AG09309 (cell line): ENCODE results near the gene RNF13.

Experiments used
- DNase-seq: peaks from one replicate; pipeline ENCODE4 v3.0.0-alpha.2; 2010; ENCODE audit warnings: low read depth
- H3K4me3 ChIP-seq: 2 replicates; pipeline ENCODE4 v1.5.1; 2011; ENCODE audit warnings: mild to moderate bottlenecking, low read depth, low read length, moderate library complexity; ENCODE audit not compliant: control insufficient read depth
- TF ChIP-seq, protein P1 (sequence below): IDR thresholded peaks from 2 replicates; pipeline ENCODE4 v1.5.1; 2011; ENCODE audit warnings: mild to moderate bottlenecking, low read depth, low read length, inconsistent platforms; ENCODE audit not compliant: insufficient read depth, control insufficient read depth; ENCODE audit errors: missing control alignments

Gene RNF13

DNA sequence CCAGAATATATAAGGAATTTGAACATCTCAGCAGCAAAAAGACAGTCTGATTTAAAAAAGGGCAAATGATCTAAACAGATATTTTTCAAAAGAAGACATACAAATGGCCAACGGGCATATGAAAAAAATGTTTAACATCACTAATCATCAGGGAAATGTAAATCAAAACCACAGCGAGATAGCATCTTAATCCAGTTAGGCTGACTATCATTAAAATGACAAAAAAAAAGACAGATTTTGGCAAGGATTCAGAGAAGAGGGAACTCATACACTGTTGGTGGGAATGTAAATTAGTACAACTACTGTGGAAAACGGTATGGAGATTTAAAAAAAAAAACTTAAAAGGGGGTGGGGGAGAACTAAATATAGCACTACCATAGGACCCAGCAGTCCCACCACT is 47.9 kb downstream of the RNF13 start:
- DNase-seq: no peak
- TF ChIP-seq, protein P1, sequence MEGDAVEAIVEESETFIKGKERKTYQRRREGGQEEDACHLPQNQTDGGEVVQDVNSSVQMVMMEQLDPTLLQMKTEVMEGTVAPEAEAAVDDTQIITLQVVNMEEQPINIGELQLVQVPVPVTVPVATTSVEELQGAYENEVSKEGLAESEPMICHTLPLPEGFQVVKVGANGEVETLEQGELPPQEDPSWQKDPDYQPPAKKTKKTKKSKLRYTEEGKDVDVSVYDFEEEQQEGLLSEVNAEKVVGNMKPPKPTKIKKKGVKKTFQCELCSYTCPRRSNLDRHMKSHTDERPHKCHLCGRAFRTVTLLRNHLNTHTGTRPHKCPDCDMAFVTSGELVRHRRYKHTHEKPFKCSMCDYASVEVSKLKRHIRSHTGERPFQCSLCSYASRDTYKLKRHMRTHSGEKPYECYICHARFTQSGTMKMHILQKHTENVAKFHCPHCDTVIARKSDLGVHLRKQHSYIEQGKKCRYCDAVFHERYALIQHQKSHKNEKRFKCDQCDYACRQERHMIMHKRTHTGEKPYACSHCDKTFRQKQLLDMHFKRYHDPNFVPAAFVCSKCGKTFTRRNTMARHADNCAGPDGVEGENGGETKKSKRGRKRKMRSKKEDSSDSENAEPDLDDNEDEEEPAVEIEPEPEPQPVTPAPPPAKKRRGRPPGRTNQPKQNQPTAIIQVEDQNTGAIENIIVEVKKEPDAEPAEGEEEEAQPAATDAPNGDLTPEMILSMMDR: no peak
- H3K4me3 ChIP-seq: no peak overlapping the region

- TF ChIP-seq, protein P1: no peak
- no peak overlapping the region for H3K4me3 ChIP-seq
- no peak for DNase-seq
Observed at GRCh38 chr3:149867563-149867962, 54.5 kb downstream of the RNF13 start.

GRCh38 chr3:149871855-149872254 is 58.8 kb downstream of the RNF13 start:
- H3K4me3 ChIP-seq: no peak overlapping the region
- TF ChIP-seq, protein P1: no peak
- no peak for DNase-seq

- no peak overlapping the region for H3K4me3 ChIP-seq
- TF ChIP-seq, protein P1: no peak
- no peak for DNase-seq
Observed at GRCh38 chr3:149872589-149872988, 59.6 kb downstream of the RNF13 start.

- TF ChIP-seq, protein P1: no peak
- DNase-seq: no peak
- no peak overlapping the region for H3K4me3 ChIP-seq
Observed at GRCh38 chr3:149877668-149878067, 64.7 kb downstream of the RNF13 start.

DNA sequence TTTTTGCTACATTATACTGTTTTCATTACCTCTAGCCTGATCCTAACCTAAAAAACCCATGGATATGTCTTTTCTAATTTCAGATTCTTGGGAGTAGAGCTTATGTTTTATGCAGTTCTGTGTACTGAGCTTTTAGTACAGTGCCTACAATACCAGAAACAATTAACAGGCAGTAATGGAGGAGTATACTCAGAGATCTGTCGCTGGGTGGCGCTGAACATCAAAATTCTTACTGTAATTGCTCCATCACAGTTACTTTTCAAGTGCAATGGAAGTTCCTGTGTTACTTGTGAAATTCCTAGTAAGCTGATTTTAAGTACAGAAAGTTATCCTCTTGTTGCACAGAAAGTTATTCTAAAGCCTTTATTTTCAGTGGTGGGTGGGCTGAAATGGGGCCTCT is 66.9 kb downstream of the RNF13 start:
- TF ChIP-seq, protein P1: peak; percentile 63
- H3K4me3 ChIP-seq: no peak overlapping the region
- DNase-seq: peak; percentile 41

DNA sequence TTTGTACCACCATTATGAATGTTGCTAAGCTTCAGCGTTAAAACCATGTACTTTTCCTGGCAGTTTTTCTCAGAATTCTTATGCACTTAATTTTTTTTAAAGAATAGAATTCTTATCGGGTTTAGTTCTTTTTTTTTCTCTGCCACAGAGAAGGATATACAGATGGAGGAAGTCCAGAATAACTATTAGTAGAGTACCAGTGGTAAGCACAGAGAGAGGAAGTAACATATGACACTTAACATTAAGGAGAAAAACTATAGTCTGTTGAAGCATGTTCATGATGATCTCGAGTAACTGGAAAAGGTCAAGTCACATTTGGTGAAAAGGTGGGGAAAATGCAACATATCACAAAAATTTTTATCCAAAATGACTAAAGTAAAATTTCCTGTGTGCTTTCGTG is 68.9 kb downstream of the RNF13 start:
- H3K4me3 ChIP-seq: no peak overlapping the region
- TF ChIP-seq, protein P1: no peak
- DNase-seq: no peak
